Measurements from ENCODE around the gene TSPEAR.

GRCh38 chr21:44529011-44529421 is 182.4 kb downstream of the TSPEAR start:
- TF ChIP-seq CTCF (IDR thresholded peaks at IDR 0.05) = no peak
- no peak for TF ChIP-seq POLR2AphosphoS5 (IDR thresholded peaks at IDR 0.05; ENCODE audit: low read depth, low read length)
- no peak for TF ChIP-seq REST (IDR thresholded peaks at IDR 0.05; ENCODE audit: insufficient read depth in 1 of 2, low read depth in 2 of 2, low read length in 1 of 2)
